Cardiac septum (tissue), 1 donor: ENCODE results near the gene RNF26. TPM values are rescaled to one million over a fixed set of nuclear protein-coding genes. Genes with fewer than 3 reads are reported as not detected.
"Not testable (repeated sequence)": the region's sequence is repeated elsewhere in the genome, so short reads cannot be mapped to it uniquely, and the experiment has no call there.

ENCODE experiments used
- DNase-seq: peaks from one replicate; pipeline ENCODE4 v3.0.0-alpha.2; 2020; ENCODE audit warnings: low spot score
- intact Hi-C: fragments of 100-400 bp; cut with DNase I; formaldehyde crosslinking; loops from one replicate; pipeline ENCODE4 v1.14.0; 2022
- microRNA-seq: library from miRNA; unstranded; fragments of <30 nt; microRNA quantifications from one replicate; pipeline ENCODE4 v1.2.0, GENCODE V29; 2020
- total RNA-seq: library from RNA; stranded (reverse); fragmentation: NEBNext Ultra II Directional; extraction: Animal tissue kit (Norgen Biotek cat#: 25700); gene quantifications from one replicate; pipeline ENCODE4 v1.2.1, GENCODE V29; 2021
- donor health status: DM: no; HTN: no; CAD: no.

RNF26 gene
- total RNA-seq, 1 donor from 2014 or later: 10.7 TPM

DNA sequence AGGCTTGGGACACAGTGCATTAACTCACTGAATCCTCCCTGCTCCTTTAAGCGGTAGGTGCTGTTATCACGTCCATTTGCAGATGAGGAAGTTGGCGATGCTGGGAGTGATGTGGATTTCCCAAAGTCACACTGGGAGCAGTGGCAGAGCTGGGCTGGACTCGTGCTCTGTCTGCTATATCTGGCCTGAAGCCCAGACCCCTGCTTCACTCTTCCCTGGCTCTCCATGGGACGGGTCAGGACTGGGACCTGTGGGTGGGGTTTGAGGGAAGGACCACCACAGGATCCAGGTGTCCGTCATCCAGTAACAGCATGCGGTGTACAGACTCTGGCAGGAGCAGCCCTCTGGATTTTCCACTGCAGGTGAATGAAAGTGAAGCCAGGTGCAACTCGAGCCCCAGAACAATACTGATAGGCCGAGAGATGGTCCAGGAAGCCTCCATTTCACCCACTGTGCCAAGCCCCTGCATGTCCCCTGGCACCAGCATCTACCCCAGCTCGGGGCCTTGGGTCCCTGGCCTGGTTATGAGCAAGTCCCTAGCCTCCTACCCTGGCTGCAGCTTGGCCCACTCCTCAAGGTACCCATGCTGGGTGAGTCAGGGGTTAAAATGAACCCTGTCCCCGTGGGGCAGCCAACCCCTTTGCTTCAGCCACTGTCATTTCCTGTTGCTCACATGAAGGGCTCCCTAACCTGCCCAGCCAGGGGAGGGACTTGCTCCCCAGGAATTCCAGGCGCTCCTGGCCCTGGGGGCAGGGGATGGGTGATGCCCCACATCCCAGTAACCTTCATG is 43.0 kb downstream of the RNF26 start:
- intact Hi-C loops: no loop called here
- no peak for DNase-seq

DNA sequence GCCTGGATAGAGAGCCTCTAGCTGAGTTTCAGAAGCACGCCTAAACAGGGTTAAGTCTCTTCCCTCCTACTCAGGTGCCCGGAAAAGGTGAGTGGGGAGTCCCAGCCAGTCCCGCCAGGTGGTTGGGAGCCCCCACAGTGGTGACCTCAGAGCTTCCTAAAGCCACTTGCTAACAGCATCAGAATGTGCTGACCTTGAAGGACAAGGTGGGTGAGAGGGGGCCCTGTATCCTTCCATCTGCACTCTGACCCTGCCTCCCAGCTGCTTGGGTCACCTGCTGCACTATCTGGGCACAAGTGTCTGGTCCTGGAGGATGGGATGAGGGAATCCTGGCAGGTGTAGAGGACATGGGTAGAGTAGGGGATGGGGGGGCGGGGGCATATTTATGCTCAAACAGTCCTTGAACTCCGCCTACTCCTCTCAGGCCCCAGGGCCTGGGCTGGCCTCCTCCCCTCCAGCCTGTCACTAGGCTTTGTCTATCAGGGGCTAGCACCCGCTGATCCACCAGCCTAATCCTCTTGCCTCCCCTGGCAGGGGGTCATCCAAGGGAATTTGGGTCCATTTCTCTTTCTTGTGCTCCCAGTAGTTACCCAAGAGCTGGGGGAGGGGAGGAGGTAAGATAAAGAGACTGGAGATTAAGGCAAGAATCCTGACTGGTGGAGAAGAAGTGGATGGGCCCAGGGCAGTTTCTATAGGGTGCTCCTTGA is 43.8 kb downstream of the RNF26 start:
- intact Hi-C loops: no loop called here
- no peak for DNase-seq

- intact Hi-C loops: no loop called here
- peak; percentile 75 for DNase-seq
Observed at GRCh38 chr11:119378851-119379465, 44.6 kb downstream of the RNF26 start.

- DNase-seq: no peak
- intact Hi-C loops: loop anchor here (5.0 kb wide), 1 partner anchor 92 kb away; no protein-coding TSS in a partner anchor
Observed at GRCh38 chr11:119380160-119380826, 46.0 kb downstream of the RNF26 start.

GRCh38 chr11:119380827-119381180 is 46.5 kb downstream of the RNF26 start:
- DNase-seq: no peak
- intact Hi-C loops: loop anchor here (5.0 kb wide), 1 partner anchor 91 kb away; no protein-coding TSS in a partner anchor

- intact Hi-C loops: loop anchor here (5.0 kb wide), 1 partner anchor 91 kb away; no protein-coding TSS in a partner anchor
Observed at GRCh38 chr11:119381181-119381988, 47.1 kb downstream of the RNF26 start, which contains the start of gene USP2. Gene USP2, minus strand, starts transcription at chr11:119381690. Its CDS starts 8,210 bp downstream, at chr11:119373480.

DNA sequence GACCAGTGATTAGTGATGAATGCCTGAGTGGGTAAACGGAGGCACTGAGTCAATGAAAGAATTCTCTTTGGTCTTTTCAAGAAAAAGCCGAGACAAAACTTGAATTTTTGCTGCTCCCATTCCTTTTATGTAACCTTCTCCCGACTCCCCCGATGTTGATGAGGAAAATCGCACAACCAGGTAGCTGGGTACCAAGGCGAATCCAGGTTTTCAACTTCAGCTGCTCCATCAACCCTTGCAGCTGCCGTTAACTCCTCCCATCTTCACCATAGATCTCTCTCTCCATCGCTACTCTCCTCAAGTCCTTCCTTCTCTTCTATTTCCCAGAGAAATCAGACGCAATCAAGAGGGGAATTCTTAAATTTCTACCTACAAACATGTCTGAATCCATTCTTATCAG is 47.8 kb downstream of the RNF26 start:
- intact Hi-C loops: loop anchor here (5.0 kb wide), 1 partner anchor 90 kb away; no protein-coding TSS in a partner anchor
- DNase-seq: no peak

More at GRCh38 chr11:119381181-119381988, 47.1 kb downstream of the RNF26 start, which contains the start of gene USP2:
- peak; percentile 98 for DNase-seq

GRCh38 chr11:119382513-119382912 is 48.2 kb downstream of the RNF26 start:
- intact Hi-C loops: loop anchor here (5.0 kb wide), 1 partner anchor 90 kb away; no protein-coding TSS in a partner anchor
- not testable (repeated sequence) for DNase-seq

- intact Hi-C loops: loop anchor here (5.0 kb wide), 1 partner anchor 88 kb away; no protein-coding TSS in a partner anchor
- no peak for DNase-seq
Observed at GRCh38 chr11:119384332-119384731, 50.0 kb downstream of the RNF26 start.

Small RNAs within 50 kb of the gene (microRNA-seq; reads per million reads assigned to microRNA genes)
- not detected for gene MIR6756

Other genes starting within 250 kb of the RNF26 start
- 14.7 TPM for gene HMBS, start 249.6 kb upstream of the RNF26 start, total RNA-seq
- gene DPAGT1, start 232.7 kb upstream of the RNF26 start, total RNA-seq: 18.9 TPM
- gene C2CD2L, start 227.2 kb upstream of the RNF26 start, total RNA-seq: 11.8 TPM
- 14.5 TPM for gene HINFP, start 212.9 kb upstream of the RNF26 start, total RNA-seq
- gene ABCG4, start 185.5 kb upstream of the RNF26 start, total RNA-seq: 1.0 TPM
- gene NLRX1, start 165.8 kb upstream of the RNF26 start, total RNA-seq: 25.4 TPM
- gene NHERF4, start 149.1 kb upstream of the RNF26 start, total RNA-seq: not detected
- 13.4 TPM for gene CBL, start 128.2 kb upstream of the RNF26 start, total RNA-seq
- gene MCAM, start 17.4 kb upstream of the RNF26 start, total RNA-seq: 110 TPM
- 33.8 TPM for gene C1QTNF5, start 6.4 kb downstream of the RNF26 start, total RNA-seq
- not detected for gene MFRP, start 12.2 kb downstream of the RNF26 start, total RNA-seq
- gene USP2, start 47.2 kb downstream of the RNF26 start, total RNA-seq: 80.0 TPM
- gene THY1, start 88.6 kb downstream of the RNF26 start, total RNA-seq: 6.8 TPM